HG03442 (cell line): ENCODE measurements around the gene FBXL19.
"Not testable (repeated sequence)": the region's sequence is repeated elsewhere in the genome, so short reads cannot be mapped to it uniquely, and the experiment has no call there.

ENCODE experiments used
- ATAC-seq: cut with Tn5 transposase; IDR thresholded peaks from one replicate; pipeline ENCODE4 v1.9.1; 2021; ENCODE audit warnings: mild to moderate bottlenecking, moderate library complexity; ENCODE audit not compliant: unreplicated experiment

Gene FBXL19

GRCh38 chr16:30921748-30922419, 1.5 kb upstream of the FBXL19 start:
- no peak for ATAC-seq

GRCh38 chr16:30922420-30922959, 882 bp upstream of the FBXL19 start:
- peak; percentile 72 for ATAC-seq

GRCh38 chr16:30922960-30923535, 324 bp upstream of the FBXL19 start:
- peak; percentile 53 for ATAC-seq

- ATAC-seq, result no peak
Measured at GRCh38 chr16:30924076-30924912, 922 bp downstream of the FBXL19 start.

- no peak for ATAC-seq
Measured at GRCh38 chr16:30924913-30925631, 1.7 kb downstream of the FBXL19 start.

- no peak for ATAC-seq
Measured at GRCh38 chr16:30925632-30925987, 2.2 kb downstream of the FBXL19 start.

GRCh38 chr16:30925995-30926811, 2.8 kb downstream of the FBXL19 start:
- no peak for ATAC-seq

GRCh38 chr16:30926937-30927788, 3.8 kb downstream of the FBXL19 start:
- ATAC-seq, result no peak

- ATAC-seq, result no peak
Measured at GRCh38 chr16:30927789-30928378, 4.5 kb downstream of the FBXL19 start.

- ATAC-seq, result no peak
Measured at GRCh38 chr16:30928390-30928789, 5.0 kb downstream of the FBXL19 start.

GRCh38 chr16:30929167-30929566, 5.8 kb downstream of the FBXL19 start:
- ATAC-seq, result no peak

GRCh38 chr16:30930160-30930571, 6.8 kb downstream of the FBXL19 start:
- ATAC-seq, result no peak

GRCh38 chr16:30931068-30931650, 7.8 kb downstream of the FBXL19 start:
- no peak for ATAC-seq

GRCh38 chr16:30934827-30935557, 11.6 kb downstream of the FBXL19 start:
- ATAC-seq, result no peak

GRCh38 chr16:30937692-30938091, 14.3 kb downstream of the FBXL19 start:
- ATAC-seq, result no peak

- not testable (repeated sequence) for ATAC-seq
Measured at GRCh38 chr16:30939571-30939970, 16.2 kb downstream of the FBXL19 start.

- peak; percentile 87 for ATAC-seq
Measured at GRCh38 chr16:30941600-30942425, 18.4 kb downstream of the FBXL19 start.
